Measurements from ENCODE around the gene AFAP1. TPM values are rescaled to one million over a fixed set of nuclear protein-coding genes. Genes with fewer than 3 reads are reported as not detected.

AFAP1 gene
- total RNA-seq, 1 experiment from 2014 or later: 11.3 TPM

DNA sequence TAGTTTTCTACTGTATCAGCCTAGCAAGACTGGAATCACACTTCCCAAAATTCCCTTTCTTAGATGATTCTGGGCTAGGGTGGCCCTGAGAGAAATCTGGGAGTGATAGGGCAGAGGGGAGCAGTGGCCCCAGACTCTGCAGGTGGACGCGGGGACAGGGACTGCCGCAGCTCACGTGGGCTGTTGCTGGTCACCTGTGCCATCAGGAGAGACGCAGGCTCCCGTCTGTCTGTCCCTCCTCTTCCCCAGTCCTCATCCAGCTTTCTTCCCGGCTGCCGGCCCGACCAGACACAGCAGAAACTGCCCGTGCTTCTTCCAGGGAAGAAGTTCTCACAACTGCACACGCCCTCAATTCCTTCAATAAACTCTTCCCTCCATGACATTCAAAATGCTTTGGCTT, 86.4 kb downstream of the AFAP1 start:
- H3K4me3 ChIP-seq (ENCODE audit: insufficient read depth, low read depth, low read length): no peak overlapping the region
- H3K36me3 ChIP-seq (replicated peaks; ENCODE audit: control insufficient read depth, insufficient read depth, low read length): no peaks in the 10 kb centered on the region; the same call in 1 of the 2 replicates
- DNase-seq: no peak
- no peaks in the 10 kb centered on the region for H3K27me3 ChIP-seq (ENCODE audit: control insufficient read depth, insufficient read depth, low read length)

DNA sequence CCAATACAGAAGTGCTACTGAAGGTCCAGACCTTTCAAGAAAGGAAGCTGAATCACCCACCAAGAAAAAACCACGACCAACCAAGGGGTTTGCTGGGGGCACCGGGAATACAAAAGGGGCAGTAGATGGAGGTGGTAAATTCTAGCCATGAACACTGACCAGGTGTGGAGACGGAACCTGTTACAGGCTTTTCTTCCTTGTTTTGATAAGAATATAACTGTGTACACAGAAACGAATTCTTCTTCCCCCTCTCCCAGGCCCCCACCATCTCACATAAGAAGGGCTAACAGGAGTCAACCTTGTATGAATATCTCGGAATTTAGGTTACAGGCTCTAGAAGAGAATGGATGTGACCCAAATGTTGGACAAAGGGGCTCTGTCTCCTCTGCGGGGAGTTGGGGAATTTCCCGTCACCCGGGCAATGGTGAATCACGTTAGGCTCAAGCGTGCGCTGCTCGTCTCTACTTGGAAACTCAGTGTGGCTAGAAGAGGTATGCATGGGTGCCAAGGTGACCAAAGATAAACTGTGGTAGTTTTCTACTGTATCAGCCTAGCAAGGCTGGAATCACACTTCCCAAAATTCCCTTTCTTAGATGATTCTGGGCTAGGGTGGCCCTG, 87.0 kb downstream of the AFAP1 start:
- H3K27me3 ChIP-seq (ENCODE audit: control insufficient read depth, insufficient read depth, low read length): no peaks in the 10 kb centered on the region
- no peak overlapping the region for H3K4me3 ChIP-seq (ENCODE audit: insufficient read depth, low read depth, low read length)
- H3K36me3 ChIP-seq (replicated peaks; ENCODE audit: control insufficient read depth, insufficient read depth, low read length): no peaks in the 10 kb centered on the region; the same call in 1 of the 2 replicates
- no peak for DNase-seq

GRCh38 chr4:7850489-7850888, 89.2 kb downstream of the AFAP1 start:
- peak; percentile 71 for DNase-seq
- Histone ChIP-seq H3K27me3 (ENCODE audit: control insufficient read depth, insufficient read depth, low read length) (no peaks in the 10 kb centered on the region), H3K36me3 (replicated peaks; ENCODE audit: control insufficient read depth, insufficient read depth, low read length) (no peaks in the 10 kb centered on the region; the same call in 1 of the 2 replicates), H3K4me3 (ENCODE audit: insufficient read depth, low read depth, low read length) (no peak overlapping the region)

- H3K27me3 ChIP-seq (ENCODE audit: control insufficient read depth, insufficient read depth, low read length): no peaks in the 10 kb centered on the region
- no peak overlapping the region for H3K4me3 ChIP-seq (ENCODE audit: insufficient read depth, low read depth, low read length)
- no peaks in the 10 kb centered on the region for H3K36me3 ChIP-seq (replicated peaks; ENCODE audit: control insufficient read depth, insufficient read depth, low read length)
- DNase-seq: no peak
Observed at GRCh38 chr4:7847206-7847605, 92.5 kb downstream of the AFAP1 start.

DNA sequence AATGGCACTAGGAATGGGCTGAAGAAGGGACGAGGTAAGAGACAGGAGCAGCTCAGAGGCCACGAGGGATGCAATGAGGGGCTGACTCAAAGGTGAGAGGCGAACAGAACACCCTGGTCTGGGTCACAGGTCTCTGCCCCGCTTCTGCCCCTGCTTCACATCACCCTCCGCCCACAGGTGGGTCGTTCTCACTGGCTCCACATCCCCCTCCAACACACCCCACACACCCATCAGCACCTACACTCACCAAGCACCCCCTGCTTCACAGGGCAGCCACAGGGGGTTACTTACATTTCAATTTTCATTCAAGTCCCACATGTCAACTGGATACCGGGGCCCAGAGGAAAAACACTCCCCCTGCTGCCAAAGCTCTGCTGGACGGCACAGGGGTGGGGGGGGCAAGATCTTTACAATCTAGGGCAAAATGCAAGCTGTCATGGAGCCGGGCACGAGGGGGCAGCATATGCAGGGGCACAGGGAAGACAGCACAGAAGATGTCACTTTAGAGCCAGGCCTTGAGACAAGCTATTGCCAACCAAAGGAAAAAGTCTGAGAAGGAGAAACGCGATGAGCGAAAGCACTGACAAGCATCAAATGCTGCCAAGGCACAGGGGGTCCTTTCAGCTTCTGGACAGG, 94.0 kb downstream of the AFAP1 start:
- Histone ChIP-seq H3K36me3 (replicated peaks; ENCODE audit: control insufficient read depth, insufficient read depth, low read length) (no peaks in the 10 kb centered on the region; the same call in 1 of the 2 replicates), H3K27me3 (ENCODE audit: control insufficient read depth, insufficient read depth, low read length) (no peaks in the 10 kb centered on the region), H3K4me3 (ENCODE audit: insufficient read depth, low read depth, low read length) (no peak overlapping the region)
- peak; percentile 71 for DNase-seq

DNA sequence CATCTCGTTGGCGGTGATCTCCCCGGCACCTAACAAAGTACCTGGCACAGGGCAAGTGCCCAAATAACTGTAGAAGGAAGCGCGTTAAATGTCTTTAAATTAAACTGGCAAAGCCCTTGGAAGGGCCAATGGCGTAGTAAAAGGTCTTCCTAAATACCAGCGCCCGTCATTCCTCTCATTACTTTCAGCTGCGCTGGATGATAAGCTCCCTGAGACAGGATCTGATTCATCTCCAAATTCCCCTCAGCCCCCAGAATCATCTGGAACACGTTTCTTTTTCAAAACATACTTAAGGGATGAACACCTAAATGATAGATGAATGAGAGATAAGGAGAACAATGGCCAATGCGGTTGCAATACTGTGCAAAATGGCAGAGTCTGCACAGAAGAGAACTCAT, 95.1 kb downstream of the AFAP1 start:
- H3K4me3 ChIP-seq (ENCODE audit: insufficient read depth, low read depth, low read length): no peak overlapping the region
- DNase-seq: no peak
- no peaks in the 10 kb centered on the region for H3K27me3 ChIP-seq (ENCODE audit: control insufficient read depth, insufficient read depth, low read length)
- no peaks in the 10 kb centered on the region; the same call in 1 of the 2 replicates for H3K36me3 ChIP-seq (replicated peaks; ENCODE audit: control insufficient read depth, insufficient read depth, low read length)

GRCh38 chr4:7843831-7844593, 95.6 kb downstream of the AFAP1 start:
- DNase-seq: peak; percentile 81
- H3K4me3 ChIP-seq (ENCODE audit: insufficient read depth, low read depth, low read length): no peak overlapping the region
- H3K36me3 ChIP-seq (replicated peaks; ENCODE audit: control insufficient read depth, insufficient read depth, low read length): no peaks in the 10 kb centered on the region; the same call in 1 of the 2 replicates
- no peaks in the 10 kb centered on the region for H3K27me3 ChIP-seq (ENCODE audit: control insufficient read depth, insufficient read depth, low read length)

DNA sequence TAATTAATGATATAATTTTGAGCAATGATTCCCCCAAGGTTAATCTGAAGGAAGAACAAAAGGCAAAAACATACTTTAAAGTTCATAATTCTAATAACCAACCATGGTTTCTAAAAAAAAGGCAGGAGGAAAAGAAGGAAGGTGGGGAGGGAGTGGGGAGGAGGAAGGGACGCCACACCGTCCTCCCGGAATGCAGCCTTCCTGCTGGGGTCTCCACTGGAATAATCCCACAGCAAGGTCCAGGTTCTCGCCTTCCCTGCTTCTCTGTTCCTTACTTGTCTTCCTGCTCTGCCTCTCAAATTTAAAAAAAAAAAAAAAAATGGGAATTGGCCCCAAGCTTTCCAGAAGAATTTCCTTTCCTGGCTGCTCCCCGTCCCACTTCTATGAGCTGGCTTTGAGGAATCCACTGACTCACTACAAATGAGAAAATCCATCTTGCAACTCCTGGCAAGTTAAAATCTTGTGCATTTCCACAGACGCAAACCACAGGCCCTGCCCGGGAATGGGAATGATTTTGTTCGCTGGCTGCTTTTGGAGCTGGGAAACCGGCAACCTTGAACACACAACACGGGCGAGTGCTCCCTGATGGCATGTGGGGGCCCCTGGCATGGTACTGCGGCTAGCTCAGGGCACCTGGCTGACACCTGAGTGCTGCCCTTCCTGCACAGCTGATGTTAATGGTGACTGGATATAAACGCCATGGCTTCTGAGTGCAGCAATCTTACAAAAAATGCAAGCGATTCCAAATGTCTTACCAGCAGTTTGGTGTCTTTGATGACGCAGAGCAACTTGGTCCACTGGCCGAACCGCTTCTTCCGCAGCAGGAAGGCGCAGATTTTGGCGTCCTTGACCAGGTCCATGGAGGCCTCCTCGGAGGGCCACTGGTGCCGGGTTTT, 97.0 kb downstream of the AFAP1 start:
- Histone ChIP-seq H3K36me3 (replicated peaks; ENCODE audit: control insufficient read depth, insufficient read depth, low read length) (no peaks in the 10 kb centered on the region; the same call in 1 of the 2 replicates), H3K27me3 (ENCODE audit: control insufficient read depth, insufficient read depth, low read length) (no peaks in the 10 kb centered on the region), H3K4me3 (ENCODE audit: insufficient read depth, low read depth, low read length) (no peak overlapping the region)
- DNase-seq: no peak

- Histone ChIP-seq H3K4me3 (ENCODE audit: insufficient read depth, low read depth, low read length) (no peak overlapping the region), H3K27me3 (ENCODE audit: control insufficient read depth, insufficient read depth, low read length) (no peaks in the 10 kb centered on the region), H3K36me3 (replicated peaks; ENCODE audit: control insufficient read depth, insufficient read depth, low read length) (no peaks in the 10 kb centered on the region; the same call in 1 of the 2 replicates)
- no peak for DNase-seq
Observed at GRCh38 chr4:7841894-7842293, 97.8 kb downstream of the AFAP1 start.

- H3K27me3 ChIP-seq (ENCODE audit: control insufficient read depth, insufficient read depth, low read length): no peaks in the 10 kb centered on the region
- H3K36me3 ChIP-seq (replicated peaks; ENCODE audit: control insufficient read depth, insufficient read depth, low read length): no peaks in the 10 kb centered on the region; the same call in 1 of the 2 replicates
- no peak for DNase-seq
- no peak overlapping the region for H3K4me3 ChIP-seq (ENCODE audit: insufficient read depth, low read depth, low read length)
Observed at GRCh38 chr4:7841071-7841470, 98.6 kb downstream of the AFAP1 start.

GRCh38 chr4:7839856-7840255, 99.8 kb downstream of the AFAP1 start:
- H3K27me3 ChIP-seq (ENCODE audit: control insufficient read depth, insufficient read depth, low read length): no peaks in the 10 kb centered on the region
- DNase-seq: no peak
- H3K36me3 ChIP-seq (replicated peaks; ENCODE audit: control insufficient read depth, insufficient read depth, low read length): no peaks in the 10 kb centered on the region; the same call in 1 of the 2 replicates
- no peak overlapping the region for H3K4me3 ChIP-seq (ENCODE audit: insufficient read depth, low read depth, low read length)

DNA sequence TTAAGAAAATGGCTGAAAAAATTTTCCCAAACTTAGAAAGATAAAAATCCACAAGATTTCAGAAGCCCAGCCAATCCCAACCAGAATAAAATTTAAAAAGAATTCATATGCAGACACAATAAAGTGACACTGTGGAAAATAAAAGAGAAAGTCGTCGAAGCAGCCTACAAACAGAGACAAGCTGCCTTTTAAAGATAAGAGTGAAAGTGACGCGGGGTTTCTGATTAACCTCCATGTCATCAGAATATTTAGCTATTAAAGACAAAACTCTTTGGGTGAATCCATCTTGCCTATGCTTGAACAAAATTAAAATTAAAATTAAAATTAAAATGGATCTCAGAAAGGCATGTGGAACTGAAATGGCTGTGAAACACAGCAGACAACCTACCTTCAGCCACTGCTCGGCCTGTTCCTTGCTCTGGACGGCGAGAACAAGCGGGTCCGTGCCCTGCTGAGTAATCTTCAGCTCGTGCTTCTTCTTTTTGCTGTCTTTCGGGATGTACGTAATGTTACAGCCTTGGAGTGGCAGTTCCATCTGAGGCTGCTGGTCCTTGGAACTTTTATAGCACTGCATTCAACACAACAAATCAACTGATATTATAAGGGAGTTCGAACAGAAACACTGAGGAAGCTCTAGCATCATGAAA, 101.4 kb downstream of the AFAP1 start:
- H3K4me3 ChIP-seq (ENCODE audit: insufficient read depth, low read depth, low read length): no peak overlapping the region
- H3K36me3 ChIP-seq (replicated peaks; ENCODE audit: control insufficient read depth, insufficient read depth, low read length): no peaks in the 10 kb centered on the region; the same call in 1 of the 2 replicates
- no peak for DNase-seq
- no peaks in the 10 kb centered on the region for H3K27me3 ChIP-seq (ENCODE audit: control insufficient read depth, insufficient read depth, low read length)

- no peaks in the 10 kb centered on the region; the same call in 1 of the 2 replicates for H3K36me3 ChIP-seq (replicated peaks; ENCODE audit: control insufficient read depth, insufficient read depth, low read length)
- no peak overlapping the region for H3K4me3 ChIP-seq (ENCODE audit: insufficient read depth, low read depth, low read length)
- no peak for DNase-seq
- no peaks in the 10 kb centered on the region for H3K27me3 ChIP-seq (ENCODE audit: control insufficient read depth, insufficient read depth, low read length)
Observed at GRCh38 chr4:7837597-7838135, 102.0 kb downstream of the AFAP1 start.
